Ishikawa (cell line): Measurements from ENCODE around the gene YJEFN3.

Source experiments
- CEBPB ChIP-seq: IDR thresholded peaks from 2 replicates; pipeline ENCODE4 v1.6.1; 2012
- CREB1 ChIP-seq: IDR thresholded peaks from 2 replicates; pipeline ENCODE4 v1.6.1; 2012; ENCODE audit warnings: low read depth
- EGR1 ChIP-seq: IDR thresholded peaks from 2 replicates; pipeline ENCODE4 v1.6.1; 2012
- EP300 ChIP-seq: IDR thresholded peaks from 2 replicates; pipeline ENCODE4 v1.6.1; 2012; ENCODE audit warnings: borderline replicate concordance
- FOXM1 ChIP-seq: IDR thresholded peaks from 2 replicates; pipeline ENCODE4 v1.6.1; 2012; ENCODE audit warnings: low read depth, borderline replicate concordance
- MAX ChIP-seq: IDR thresholded peaks from 2 replicates; pipeline ENCODE4 v1.6.1; 2012
- NFIC ChIP-seq: IDR thresholded peaks from 2 replicates; pipeline ENCODE4 v1.6.1; 2012
- RAD21 ChIP-seq: IDR thresholded peaks from 2 replicates; pipeline ENCODE4 v1.6.1; 2012; ENCODE audit warnings: low read depth
- REST ChIP-seq: IDR thresholded peaks from 2 replicates; pipeline ENCODE4 v1.6.1; 2012; ENCODE audit warnings: low read depth, mild to moderate bottlenecking
- TAF1 ChIP-seq: IDR thresholded peaks from 2 replicates; pipeline ENCODE4 v1.6.1; 2012; ENCODE audit warnings: low read depth, mild to moderate bottlenecking
- TCF12 ChIP-seq: IDR thresholded peaks from 2 replicates; pipeline ENCODE4 v1.6.1; 2012; ENCODE audit warnings: low read depth
- TEAD4 ChIP-seq: IDR thresholded peaks from 2 replicates; pipeline ENCODE4 v1.6.1; 2012
- USF1 ChIP-seq: IDR thresholded peaks from 2 replicates; pipeline ENCODE4 v1.6.1; 2012
- YY1 ChIP-seq: IDR thresholded peaks from 2 replicates; pipeline ENCODE4 v1.6.1; 2012; ENCODE audit warnings: low read depth
- ZBTB7A ChIP-seq: IDR thresholded peaks from 2 replicates; pipeline ENCODE4 v1.6.1; 2012; ENCODE audit warnings: low read depth

YJEFN3 gene

GRCh38 chr19:19540715-19541515 is 12.2 kb downstream of the YJEFN3 start:
- TF ChIP-seq FOXM1 (no peak), MAX (0 out of 2 replicates have a peak, but pooled peaks have one; percentile 44), USF1 (no peak), EGR1 (peak; percentile 18; the same call in 1 of the 2 replicates), TCF12 (no peak; the same call in 1 of the 2 replicates), RAD21 (peak; percentile 8; the same call in 1 of the 2 replicates), ZBTB7A (peak; percentile 40; the same call in 1 of the 2 replicates)

GRCh38 chr19:19541616-19542015 is 12.9 kb downstream of the YJEFN3 start:
- no peak for TF ChIP-seq NFIC
- no peak for TF ChIP-seq YY1
- TF ChIP-seq REST = no peak
- no peak for TF ChIP-seq TAF1
- no peak for TF ChIP-seq USF1
- TF ChIP-seq ZBTB7A = no peak
- no peak for TF ChIP-seq TCF12
- TF ChIP-seq MAX = no peak
- no peak for TF ChIP-seq CREB1

GRCh38 chr19:19542507-19542906 is 13.8 kb downstream of the YJEFN3 start:
- no peak for TF ChIP-seq YY1
- TF ChIP-seq NFIC = no peak
- no peak for TF ChIP-seq ZBTB7A
- no peak for TF ChIP-seq REST
- no peak for TF ChIP-seq TEAD4
- no peak for TF ChIP-seq CREB1
- TF ChIP-seq RAD21 = no peak
- no peak for TF ChIP-seq TCF12
- no peak for TF ChIP-seq MAX
- TF ChIP-seq TAF1 = no peak

GRCh38 chr19:19543101-19543500 is 14.4 kb downstream of the YJEFN3 start:
- TF ChIP-seq YY1 = no peak

- TF ChIP-seq TEAD4 (no peak), CEBPB (no peak), REST (no peak), EP300 (no peak), EGR1 (no peak), TCF12 (no peak), FOXM1 (no peak), NFIC (no peak), USF1 (no peak), YY1 (no peak)
Observed at GRCh38 chr19:19543640-19544039, 14.9 kb downstream of the YJEFN3 start.
